ENCODE measurements around the gene KIF26B.

Gene KIF26B

DNA sequence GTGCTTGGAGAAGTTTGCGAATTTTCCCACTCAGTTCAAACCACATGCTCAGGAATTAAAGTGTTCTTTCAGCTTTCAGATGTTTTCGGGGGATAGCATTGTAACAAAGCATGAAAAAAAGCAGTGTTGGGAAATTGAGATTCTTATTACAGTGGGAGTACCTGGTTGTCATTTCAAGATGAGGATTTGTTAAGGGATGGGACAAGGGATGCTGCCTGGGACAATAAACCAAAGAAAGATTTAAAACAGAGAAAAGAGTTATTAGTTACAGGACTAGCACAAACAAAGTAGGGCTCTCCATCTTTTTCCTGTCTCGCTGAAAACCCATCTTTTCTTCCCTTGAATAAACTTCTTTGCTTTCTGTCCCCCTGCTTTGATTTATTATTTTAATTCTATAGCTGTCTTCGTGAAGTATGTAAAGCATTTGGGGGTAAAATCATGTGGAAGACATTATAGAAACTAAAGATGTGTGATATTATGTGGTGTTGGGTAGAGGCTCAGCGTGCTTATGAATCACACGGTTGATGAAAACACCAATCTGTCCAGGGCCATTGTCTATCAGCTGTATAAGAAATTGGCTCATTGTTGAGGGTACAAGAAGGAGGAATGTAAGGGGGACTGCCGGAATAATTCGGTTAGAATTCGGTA is 277.6 kb downstream of the KIF26B start:
- TF ChIP-seq CTCF (conservative IDR thresholded peaks at IDR 0.05; ENCODE audit: low read length): no peak
- H3K4me3 ChIP-seq (ENCODE audit: low read length): no peak overlapping the region
- no peak for DNase-seq (ENCODE audit: low read depth)

GRCh38 chr1:245433561-245433960 is 278.8 kb downstream of the KIF26B start:
- no peak overlapping the region for H3K4me3 ChIP-seq (ENCODE audit: low read length)
- TF ChIP-seq CTCF (conservative IDR thresholded peaks at IDR 0.05; ENCODE audit: low read length): no peak
- no peak for DNase-seq (ENCODE audit: low read depth)

DNA sequence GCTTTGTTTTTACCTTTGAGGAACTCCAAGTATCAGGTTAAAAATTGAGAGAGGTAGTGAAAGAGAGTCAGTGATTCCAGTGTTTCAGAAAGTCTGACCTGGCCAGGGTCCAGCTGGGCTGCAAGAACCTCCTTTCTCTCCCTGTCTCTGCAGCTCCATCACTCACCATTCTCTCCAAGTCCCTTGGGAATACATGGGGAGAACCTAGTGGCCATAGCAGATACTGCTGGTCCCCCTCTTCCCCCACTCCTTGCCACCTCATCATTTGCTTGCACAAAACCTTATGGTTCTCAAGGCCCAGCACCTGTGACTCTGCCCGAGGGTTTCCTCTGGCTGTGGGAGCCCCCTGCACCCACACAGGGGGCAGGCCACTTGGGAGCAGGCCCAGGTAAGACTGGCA is 279.5 kb downstream of the KIF26B start:
- no peak overlapping the region for H3K4me3 ChIP-seq (ENCODE audit: low read length)
- no peak for DNase-seq (ENCODE audit: low read depth)
- peak; percentile 17; the same call in 1 of the 2 replicates for TF ChIP-seq CTCF (conservative IDR thresholded peaks at IDR 0.05; ENCODE audit: low read length)

GRCh38 chr1:245436407-245436806 is 281.6 kb downstream of the KIF26B start:
- no peak overlapping the region for H3K4me3 ChIP-seq (ENCODE audit: low read length)
- no peak for TF ChIP-seq CTCF (conservative IDR thresholded peaks at IDR 0.05; ENCODE audit: low read length)
- no peak for DNase-seq (ENCODE audit: low read depth)

DNA sequence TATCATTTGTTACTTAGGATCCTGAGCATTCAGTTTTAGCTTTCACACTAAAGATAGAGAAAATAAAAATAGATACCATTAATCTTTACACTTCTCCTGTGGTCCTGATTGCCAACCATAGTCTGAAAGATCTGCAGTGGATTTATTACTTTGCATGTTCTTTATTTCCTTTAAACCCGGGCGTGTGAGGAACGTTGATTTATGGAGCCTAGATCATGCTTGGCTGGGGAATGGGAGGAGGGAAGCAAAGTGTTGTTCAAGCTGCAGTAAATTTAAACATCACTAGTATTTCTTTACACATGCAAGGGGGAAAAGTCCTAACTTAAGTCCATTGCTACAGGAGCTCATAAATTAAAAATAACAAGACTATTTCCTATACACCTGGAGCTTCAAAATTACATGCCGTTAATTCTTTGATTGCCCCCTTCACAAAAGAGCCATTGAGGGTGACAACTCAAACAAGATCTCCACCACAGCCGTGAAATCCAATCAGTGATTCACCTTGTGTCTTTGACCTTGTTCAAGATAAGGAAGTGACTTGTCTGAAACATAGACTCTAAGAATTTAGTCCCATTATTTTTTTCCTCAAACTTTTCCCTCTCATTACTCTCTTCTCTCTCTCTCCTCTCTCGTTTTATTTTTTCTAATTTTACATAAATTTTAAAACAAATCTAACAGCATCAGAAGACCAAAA is 282.7 kb downstream of the KIF26B start:
- DNase-seq (ENCODE audit: low read depth): no peak
- no peak overlapping the region for H3K4me3 ChIP-seq (ENCODE audit: low read length)
- TF ChIP-seq CTCF (conservative IDR thresholded peaks at IDR 0.05; ENCODE audit: low read length): no peak

GRCh38 chr1:245440922-245441321 is 286.1 kb downstream of the KIF26B start:
- no peak overlapping the region for H3K4me3 ChIP-seq (ENCODE audit: low read length)
- DNase-seq (ENCODE audit: low read depth): no peak
- no peak for TF ChIP-seq CTCF (conservative IDR thresholded peaks at IDR 0.05; ENCODE audit: low read length)

DNA sequence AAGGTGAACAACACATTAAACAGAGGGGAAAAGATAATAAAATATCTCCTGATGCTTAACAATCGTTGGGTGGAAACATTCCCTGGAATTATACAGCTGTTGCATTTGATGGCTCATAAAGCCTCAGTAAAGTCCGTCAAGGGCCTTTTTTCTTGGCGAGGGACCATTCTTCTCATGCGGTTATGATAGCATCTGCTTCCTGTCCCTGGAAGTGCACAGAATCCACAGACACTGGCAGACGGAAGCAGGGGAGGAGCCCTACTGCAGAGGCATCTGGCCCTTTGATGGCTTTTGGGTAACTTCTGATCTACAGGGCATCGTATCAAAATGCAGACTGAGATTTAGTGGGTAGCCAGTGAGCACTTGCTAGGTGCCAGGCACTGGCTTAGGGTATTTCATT is 286.9 kb downstream of the KIF26B start:
- DNase-seq (ENCODE audit: low read depth): peak; percentile 84
- H3K4me3 ChIP-seq (ENCODE audit: low read length): no peak overlapping the region
- TF ChIP-seq CTCF (conservative IDR thresholded peaks at IDR 0.05; ENCODE audit: low read length): no peak

Data from AG10803 (cell line).